GM19452 (cell line): ENCODE measurements around the gene CPNE6.

Source experiments
- ATAC-seq: cut with Tn5 transposase; IDR thresholded peaks from one replicate; pipeline ENCODE4 v1.9.1; 2021; ENCODE audit not compliant: unreplicated experiment

Gene CPNE6

GRCh38 chr14:24054324-24054641, 17.1 kb upstream of the CPNE6 start:
- ATAC-seq, result no peak

GRCh38 chr14:24054646-24055045, 16.7 kb upstream of the CPNE6 start:
- ATAC-seq, result no peak

GRCh38 chr14:24055971-24056799, 15.2 kb upstream of the CPNE6 start:
- no peak for ATAC-seq

GRCh38 chr14:24056800-24057184, 14.6 kb upstream of the CPNE6 start:
- ATAC-seq, result no peak

GRCh38 chr14:24057271-24057670, 14.1 kb upstream of the CPNE6 start:
- no peak for ATAC-seq

- ATAC-seq, result no peak
These were observed 13.5 kb upstream of the CPNE6 start for GRCh38 chr14:24057867-24058259.

- ATAC-seq, result no peak
These were observed 13.0 kb upstream of the CPNE6 start for GRCh38 chr14:24058260-24058950.

GRCh38 chr14:24058951-24059475, 12.3 kb upstream of the CPNE6 start:
- ATAC-seq, result no peak

- no peak for ATAC-seq
These were observed 11.4 kb upstream of the CPNE6 start for GRCh38 chr14:24059841-24060388.

GRCh38 chr14:24060443-24060842, 10.9 kb upstream of the CPNE6 start:
- ATAC-seq, result no peak

GRCh38 chr14:24060984-24061913, 10.1 kb upstream of the CPNE6 start:
- ATAC-seq, result no peak

- ATAC-seq, result no peak
These were observed 9.0 kb upstream of the CPNE6 start for GRCh38 chr14:24062216-24062980.

- ATAC-seq, result no peak
These were observed 8.0 kb upstream of the CPNE6 start for GRCh38 chr14:24063263-24063836.

- ATAC-seq, result no peak
These were observed 7.1 kb upstream of the CPNE6 start for GRCh38 chr14:24064091-24064795.

- ATAC-seq, result no peak
These were observed 6.5 kb upstream of the CPNE6 start for GRCh38 chr14:24064856-24065255.

GRCh38 chr14:24065408-24065807, 6.0 kb upstream of the CPNE6 start:
- ATAC-seq, result no peak

- ATAC-seq, result no peak
These were observed 4.7 kb upstream of the CPNE6 start for GRCh38 chr14:24066496-24067132.

GRCh38 chr14:24067133-24068082, 4.0 kb upstream of the CPNE6 start:
- ATAC-seq, result no peak
